NCI-H510A (cell line): ENCODE measurements around the gene FXYD6.

Experiments used
- DNase-seq: peaks from one replicate; lab custom pipeline; 2025; lab: John Stamatoyannopoulos, UW

The FXYD6 gene

DNA sequence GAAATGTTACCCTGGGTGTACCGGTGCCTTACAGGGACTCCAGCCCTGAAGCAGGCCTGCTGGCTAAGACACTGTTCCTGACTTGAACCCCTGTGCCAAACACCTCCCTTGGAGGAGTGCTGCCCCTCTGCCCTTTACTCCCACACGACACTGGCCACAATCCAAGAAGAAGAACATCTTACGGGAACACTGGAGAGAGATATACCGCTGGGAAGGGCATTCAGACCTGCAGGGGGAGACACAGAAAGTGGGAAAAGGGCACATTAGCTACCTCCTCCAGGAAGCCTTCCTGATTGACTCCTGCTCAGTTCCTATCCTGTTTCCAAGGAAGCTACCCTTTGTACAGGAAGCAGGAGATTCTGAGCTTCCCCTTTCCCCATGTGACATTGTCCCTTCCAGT lies 34.1 kb upstream of the FXYD6 start:
- no peak for DNase-seq

DNA sequence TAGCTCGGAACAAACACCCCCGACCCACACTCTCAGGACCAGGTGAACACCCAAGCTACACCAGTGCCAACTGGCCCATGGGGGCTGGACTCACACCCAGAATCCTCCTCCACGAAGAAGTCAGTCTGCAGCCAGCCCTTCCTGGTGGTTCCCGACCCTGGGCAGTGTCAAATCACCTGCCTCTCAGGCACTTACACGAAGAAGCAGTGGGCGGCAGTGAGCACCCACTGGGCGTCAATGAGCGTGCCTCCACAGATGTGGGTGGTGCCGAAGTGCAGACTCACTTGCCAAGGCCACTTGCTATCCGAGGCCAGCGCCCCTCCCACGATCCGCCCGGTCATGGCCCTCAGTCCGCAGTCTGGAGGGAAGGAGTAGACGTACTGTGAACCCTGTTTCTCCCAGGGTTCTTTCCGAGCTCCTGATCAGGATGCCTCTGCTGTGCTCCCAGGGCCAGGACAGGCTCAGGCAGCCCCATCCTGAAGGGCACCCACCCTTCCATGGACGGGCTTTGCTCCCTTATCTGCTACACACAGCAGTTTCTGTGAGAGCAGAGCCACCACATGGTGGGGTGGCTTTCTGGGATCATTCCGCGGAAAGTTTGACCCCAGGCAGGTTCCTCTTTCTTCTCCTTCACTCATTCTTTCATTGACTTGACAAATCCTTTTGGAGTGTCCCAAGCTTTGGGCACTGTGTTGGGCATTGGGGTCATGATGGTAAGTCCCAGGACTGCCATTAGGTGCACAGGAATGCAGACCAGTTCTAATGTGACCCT lies 33.3 kb upstream of the FXYD6 start:
- DNase-seq, result no peak

DNA sequence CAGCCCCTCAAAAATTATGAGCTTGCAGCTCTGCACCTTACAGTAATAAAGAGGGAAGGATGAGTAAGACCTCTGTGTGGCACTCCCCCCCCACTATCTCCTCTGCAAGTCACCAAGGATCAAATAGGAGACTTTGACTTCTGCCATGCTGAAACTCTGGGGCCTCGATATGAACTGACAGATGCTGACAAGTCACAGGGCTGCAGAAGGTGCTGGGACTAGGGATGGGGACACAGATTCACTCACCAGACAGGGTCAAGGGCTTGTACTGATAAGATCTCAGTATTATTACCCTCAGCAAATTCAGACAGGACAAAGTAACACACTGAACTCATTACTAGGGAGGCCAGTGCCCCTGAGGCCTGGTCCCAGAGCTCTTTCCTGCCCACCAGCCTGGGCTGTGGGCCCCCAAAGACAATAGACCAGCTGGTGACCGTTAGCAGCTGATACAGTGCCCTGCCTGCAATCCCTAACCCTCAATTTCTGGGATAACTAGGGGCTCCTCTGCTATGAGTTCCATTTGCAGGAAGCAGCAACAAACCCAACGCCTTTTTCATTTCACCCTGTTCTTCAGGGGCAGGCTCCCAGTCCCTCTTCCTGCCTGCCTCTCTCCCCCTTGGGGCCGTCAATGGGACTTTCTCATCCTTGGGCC lies 32.6 kb upstream of the FXYD6 start:
- DNase-seq, result no peak

DNA sequence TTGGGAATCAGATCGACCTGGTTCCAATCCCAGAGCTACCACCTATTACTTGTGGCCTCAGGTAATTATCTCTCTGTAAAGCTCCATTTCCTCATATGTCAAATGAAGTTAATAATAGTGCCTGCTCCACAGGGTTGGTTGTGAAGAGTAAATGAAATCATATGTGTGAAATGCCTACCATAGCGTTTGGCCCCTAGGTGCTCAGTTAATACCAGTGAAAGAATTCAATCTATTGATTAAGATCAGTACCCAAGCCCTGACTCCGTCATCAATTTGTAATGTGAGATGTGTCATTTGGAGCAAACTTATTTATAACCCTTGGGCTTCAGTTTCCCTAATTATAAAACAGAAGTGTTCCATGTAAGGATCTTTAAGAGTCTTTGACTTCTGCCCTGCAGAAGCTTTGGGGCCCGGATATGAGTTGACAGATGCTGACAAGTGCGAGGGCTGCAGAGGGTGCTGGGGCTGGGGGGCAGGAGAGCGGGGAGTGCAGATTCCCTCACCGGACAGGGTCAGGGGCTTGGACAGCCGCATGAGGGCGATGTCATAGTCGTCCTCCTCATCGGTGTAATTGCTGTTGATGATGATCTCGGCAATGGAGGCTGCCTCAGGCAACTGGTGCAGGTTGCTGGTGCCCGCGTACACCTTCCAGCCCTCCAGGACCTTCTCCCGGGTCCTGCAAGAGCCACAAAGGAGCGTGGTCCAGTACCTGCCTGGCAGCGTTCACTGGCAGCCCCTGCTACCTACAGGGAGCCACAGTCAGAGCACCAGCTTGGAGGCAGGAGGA lies 31.8 kb upstream of the FXYD6 start:
- DNase-seq, result no peak

DNA sequence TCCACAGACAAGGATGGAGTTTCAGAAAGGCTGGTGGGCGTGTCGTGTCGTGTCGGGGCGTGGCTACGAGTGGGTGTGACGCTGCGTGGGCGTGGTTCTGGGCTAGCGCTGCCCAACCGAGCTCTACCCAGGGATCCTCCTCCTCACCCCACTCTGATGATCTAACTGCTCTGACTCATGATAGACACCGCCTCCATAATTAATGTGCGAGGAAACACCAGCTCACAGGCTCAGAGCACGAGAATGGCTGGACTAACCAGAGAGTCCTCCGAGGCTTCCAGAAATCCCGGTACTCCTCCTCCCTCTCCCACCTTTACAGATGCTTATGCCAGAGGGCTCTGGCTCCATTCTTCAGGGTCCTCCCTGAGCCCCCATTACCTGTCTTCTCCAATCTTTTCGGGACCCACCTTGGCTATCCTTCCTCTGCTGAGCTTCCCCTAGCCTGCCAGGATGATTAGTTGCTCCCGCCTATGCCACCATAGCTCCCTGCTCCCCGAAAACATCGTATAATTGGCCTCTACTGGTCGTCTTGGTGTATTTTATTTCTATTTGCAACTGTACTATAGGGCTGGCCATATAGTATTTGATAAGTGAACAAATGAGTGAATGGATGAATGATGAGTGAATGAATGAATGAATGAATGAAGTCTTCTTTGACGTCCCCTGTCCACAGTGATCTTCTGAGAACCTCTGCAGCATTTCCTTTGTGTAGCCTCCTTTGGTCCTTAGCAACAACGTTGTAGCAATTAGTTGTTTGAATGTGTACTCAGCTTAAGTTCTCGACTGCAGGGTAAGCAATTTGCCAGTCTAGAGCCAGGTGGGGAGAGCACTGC lies 31.0 kb upstream of the FXYD6 start:
- peak; percentile 62 for DNase-seq

DNA sequence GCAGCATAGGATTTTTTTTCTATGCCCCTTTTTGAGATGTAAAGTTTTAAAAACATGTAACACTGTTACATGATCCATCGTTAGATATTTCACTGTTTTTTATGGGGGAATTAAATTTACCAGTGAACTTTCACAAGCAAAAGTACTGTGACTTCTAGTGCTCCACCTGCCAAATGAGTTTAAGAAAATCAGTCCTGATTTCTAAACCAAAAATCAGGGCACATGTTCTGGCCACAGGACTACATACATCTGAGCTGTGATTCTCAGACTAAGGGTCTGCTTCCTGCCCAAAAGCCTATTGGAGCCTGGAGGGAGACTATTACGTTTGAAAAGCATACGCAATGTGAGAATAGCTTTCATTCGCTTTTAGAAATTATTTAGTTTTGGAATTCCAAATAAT lies 30.3 kb upstream of the FXYD6 start:
- DNase-seq, result no peak

DNA sequence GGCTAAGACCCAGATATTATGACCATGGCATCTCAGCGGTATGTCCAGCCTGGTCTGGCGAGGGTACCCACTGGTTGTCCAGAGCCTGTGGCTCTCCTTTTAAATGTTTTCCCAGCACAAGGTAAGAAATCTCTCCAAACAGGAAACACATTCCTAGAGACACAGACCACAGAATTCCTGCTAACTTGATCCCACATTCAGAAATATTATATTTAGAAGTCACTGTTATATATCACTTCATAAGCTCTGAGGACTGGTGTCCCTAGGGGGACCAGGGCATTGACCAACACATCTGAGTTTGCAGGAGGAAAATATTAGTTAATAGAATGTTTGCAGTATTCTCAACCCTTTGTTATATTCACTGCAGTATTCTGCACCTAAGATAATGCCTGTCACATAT lies 29.7 kb upstream of the FXYD6 start:
- DNase-seq, result no peak

DNA sequence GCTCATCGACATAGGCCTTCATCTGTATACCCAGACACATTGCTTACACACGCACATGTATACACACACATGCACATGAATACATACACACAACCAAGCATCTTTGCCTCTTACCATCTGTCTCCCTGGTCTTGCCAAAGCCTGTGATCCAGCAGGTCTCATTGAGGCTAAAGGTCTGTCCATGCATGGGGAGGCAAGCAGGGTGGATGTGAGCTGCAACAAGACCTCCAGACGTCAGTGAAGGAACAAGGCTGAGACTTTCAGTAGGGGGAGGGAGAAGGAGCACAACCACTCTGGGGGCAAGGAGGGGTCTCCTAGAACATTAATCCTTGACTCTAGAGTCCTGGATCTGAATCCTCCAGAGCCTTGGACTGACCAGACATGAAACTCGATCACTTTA lies 29.1 kb upstream of the FXYD6 start:
- no peak for DNase-seq

DNA sequence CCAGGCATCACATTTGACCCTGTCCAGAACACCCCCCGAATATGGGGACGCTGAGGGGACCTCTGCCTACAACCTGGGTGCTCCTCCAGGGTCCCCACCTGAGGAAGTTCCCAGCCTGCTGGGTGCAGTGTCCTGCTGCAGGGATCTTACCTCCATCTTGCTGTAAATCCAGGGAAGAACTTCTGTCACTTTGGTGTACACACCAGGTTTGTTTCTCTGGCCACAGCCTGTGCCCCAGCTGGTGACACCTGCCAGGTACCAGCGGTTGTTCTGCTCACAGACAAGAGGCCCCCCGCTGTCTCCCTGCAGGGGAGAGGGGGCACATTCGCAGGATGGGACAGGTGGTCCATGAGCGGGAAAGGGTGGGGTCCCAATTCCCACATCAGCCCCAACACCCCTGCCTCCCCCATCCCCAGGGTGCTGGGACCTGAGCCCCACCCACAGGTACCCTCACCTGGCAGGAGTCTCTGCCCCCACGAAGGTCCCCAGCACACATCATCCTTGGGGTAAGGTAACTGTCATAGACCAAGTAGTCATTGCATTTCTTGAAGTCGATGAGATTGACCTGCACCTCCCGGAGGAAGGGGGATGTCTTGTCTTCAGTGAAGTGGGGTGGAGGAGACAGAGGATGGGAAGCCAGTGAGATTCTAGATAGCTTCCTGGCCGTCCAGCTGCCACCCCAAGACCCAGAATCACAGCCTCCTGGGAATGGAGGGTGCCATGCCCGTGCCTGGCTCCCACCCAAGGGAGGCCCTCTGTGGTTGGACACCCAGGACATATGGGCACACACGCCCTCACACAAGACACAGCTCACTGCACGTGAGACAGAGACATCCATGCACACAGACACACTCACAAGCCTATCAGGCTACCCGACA lies 27.3 kb upstream of the FXYD6 start:
- DNase-seq, result no peak

DNA sequence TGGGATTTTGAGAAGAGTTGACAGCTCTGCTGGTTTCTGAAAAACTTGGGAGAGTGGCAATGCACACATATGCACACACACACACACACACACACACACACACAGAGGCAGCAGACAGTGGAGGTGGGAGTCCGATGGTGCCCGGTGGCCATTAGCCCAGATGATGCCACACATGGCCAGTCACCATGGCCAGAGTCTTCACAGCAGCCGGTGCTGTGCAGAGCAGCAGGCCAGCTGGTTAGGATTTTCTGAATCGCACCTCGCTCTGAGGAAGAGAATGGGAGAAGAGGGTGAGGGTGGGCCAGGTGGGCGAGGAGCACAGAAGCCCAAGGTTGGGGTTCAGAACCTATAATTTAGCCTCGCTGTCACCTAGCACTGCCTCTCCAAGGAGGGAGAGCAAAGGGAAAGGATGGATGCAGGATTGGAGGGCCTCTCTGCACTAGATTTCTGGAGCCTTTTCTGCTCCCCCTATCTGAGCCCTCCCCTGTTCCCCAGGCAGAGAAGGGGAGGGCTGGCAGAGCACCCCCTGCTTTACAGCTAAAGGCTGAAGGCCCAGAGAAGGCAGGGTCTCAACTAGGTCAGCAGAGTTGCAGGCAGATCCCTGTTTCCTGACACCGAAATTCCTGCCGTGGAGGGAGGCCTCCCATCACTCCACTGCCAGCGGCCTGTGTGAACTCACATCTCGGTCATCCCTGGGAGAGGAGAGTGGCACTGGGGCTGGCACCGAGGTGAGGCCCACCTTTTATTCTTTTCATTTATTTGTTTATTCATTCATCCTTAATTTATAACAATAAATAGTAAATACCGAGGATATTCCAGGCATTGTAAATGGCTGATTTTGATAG lies 25.8 kb upstream of the FXYD6 start:
- DNase-seq, result no peak

DNA sequence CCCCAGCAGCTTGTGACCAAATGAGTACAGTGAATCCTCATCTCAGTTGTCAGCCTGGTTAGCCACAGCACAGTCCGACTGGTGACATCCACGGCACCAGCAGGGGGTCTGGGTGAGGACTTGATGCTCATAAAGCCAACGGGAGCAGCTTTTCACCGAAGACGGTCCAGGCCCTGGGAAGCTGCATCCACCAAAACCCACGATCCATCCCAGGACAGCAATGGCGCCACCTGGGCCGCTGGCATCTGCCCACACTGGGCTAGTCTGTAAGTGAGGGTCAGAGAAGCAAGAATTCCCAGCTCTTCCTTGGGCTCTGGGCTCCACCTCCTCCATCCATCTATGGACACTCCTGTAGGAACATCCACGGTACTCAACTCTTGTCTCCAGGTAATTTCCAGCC lies 25.1 kb upstream of the FXYD6 start:
- DNase-seq, result no peak

DNA sequence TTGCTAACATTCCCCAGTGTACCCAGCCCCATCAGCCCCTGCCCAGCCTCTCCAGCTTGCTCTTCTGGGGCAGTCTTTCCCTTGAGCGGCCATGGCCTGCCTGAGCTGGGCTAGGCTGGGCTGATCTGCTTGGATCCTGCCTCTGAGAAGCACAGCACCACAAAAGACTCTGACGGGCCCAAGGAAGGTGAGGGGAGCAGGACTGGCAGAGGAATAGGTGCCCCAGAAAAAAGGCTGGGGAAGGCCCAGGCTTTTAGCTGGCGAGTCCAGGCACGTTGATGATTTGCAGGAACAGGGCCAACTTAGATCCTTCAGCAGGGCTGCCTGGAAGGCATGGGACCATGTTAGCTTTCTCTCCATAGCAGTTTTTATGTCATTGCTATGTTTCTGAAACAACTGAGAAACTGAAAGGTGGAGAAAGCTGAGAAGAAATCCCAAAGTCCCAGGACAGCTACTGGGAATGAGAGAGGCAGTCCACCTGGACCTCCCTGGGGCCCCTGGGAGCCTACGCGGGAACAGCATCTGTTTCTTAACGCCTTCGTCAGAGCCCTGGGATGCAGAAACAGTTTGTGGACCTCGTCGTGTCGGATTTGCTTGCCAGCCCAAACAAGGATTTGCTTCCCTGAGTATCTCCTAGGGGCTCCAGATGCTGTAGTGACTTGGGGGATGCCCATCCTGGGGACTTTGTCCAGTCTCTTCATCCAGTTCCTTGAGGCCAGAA lies 24.4 kb upstream of the FXYD6 start:
- no peak for DNase-seq

DNA sequence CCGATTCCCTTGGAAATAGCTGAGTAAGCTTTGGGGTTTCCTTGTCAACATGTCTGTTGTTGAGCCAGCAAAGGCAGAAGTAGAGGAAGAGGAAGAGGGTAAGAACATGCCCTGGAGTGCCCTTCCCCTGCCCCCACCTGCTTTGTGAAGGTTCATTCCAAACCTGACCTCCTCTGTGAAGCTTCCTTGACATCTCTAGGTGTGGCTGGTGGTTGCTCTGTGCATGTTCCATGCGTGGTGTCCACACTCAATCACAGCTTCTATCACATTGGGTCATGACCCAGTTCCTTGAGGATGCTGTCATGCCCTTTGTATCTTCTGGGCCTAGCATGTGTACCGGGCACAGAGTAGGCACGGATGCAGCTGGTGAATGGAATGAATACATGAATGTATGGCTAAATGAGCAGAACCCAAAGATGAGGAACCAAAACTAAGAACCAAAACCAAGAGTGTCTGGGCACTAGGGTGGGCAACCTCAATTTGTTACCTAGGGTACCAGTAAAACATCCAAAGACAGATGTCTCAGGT lies 23.7 kb upstream of the FXYD6 start:
- DNase-seq, result no peak

DNA sequence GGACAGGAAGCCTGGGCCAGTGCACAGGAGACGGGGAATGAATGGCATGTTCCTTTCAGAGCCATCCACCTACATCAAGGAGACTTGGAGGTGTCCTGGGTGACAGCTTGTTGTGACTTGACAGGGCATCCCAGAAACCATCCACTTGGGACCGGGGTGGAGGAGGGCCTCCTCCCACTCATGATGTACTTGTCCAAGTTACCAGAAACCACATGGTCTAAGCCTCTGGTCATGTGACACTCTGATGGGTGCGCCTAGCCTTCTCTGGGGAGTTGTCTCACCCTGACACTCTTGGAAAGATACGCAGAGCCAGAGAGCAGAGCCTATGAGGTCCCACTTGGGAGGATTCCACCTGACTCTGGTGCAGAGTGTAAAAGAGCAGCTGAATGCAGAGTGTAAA lies 21.6 kb upstream of the FXYD6 start:
- DNase-seq, result no peak

DNA sequence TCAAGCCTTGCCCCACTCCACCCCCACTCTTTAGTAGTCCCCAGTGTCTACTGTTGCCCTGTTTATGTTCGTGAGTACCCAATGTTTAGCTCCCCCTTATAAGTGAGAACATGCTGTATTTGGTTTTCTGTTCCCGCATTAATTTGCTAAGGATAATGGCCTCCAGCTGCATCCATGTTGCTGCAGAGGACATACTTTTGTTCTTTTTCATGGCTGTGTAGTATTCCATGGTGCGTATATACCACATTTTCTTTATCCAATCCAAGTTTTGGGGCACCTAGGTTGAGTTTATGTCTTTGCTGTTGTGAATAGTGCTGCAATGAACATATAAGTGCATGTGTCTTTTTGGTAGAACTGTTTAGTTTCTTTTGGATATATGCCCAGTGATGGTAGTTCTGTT lies 16.2 kb upstream of the FXYD6 start:
- no peak for DNase-seq

DNA sequence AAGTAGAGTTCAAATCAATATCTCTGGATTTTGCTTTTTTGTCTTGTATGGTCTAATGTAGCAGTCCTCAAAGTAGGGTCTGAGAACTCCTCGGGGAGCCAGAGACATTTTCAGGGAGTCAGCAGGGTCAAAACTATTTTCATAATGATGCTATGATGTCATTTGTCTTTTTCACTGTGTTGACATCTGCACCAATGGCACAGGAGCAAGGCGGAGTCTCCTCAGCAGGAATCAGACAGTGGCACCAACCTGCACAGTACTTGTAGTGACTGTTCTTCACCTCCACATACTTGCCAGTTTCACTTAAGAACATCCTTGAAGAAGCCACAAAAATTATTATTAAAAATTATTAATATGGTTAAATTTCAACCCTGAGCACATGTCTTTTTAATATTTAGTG lies 14.9 kb upstream of the FXYD6 start:
- DNase-seq, result no peak

DNA sequence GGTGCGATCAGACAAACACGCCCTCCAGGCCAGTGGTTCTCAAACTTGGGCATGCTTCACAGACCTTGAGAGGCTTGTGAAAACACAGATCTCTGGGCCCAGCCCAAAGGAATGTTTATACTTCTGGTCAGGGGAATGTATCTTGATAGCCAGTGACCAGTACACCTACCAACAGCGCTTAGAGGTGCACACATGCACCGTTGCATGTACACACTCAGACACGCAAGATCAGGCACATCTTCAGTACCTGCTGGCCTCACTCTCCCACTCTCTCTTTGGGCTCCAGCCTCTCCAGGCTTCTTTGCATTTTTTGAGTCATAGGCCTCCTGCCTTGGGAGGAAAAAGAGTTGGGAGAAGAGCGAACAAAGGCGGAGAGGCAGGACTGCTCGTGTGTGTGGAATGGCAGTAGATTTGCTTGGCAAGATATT lies 11.7 kb upstream of the FXYD6 start:
- DNase-seq, result no peak

DNA sequence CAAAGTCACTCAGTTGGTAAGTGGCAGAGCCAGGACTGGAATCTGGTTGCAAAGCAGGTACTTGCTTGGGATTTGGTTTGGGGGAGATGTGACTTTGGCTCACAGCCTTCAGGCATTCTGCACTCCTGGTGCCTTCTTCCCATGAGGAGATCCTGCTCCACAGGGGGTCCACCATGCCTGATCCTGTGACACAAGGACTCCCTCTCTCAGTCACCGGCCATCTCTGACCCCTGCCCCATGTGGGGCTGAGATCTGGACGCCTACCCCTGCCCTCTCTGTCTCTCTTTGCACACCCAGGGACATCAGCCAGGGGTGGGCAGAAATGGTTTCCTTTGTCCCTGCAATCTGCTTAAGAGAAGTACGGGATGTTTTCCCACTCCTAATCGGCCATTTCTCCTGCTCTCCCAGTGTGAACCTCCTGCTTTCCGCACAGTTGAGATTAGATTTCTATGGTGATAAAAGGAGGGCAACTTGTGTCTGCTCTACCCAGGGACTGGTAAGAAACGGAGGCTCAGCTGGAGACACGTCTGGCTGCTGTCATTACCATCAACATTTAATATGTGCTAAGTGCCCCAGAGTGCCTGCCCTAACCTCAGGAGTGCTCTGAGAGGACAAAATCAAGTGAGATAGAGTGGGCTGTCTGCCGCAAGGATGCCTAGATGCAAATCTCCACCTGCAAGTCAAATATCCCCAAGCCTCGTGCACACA lies 11.1 kb upstream of the FXYD6 start:
- DNase-seq, result no peak

DNA sequence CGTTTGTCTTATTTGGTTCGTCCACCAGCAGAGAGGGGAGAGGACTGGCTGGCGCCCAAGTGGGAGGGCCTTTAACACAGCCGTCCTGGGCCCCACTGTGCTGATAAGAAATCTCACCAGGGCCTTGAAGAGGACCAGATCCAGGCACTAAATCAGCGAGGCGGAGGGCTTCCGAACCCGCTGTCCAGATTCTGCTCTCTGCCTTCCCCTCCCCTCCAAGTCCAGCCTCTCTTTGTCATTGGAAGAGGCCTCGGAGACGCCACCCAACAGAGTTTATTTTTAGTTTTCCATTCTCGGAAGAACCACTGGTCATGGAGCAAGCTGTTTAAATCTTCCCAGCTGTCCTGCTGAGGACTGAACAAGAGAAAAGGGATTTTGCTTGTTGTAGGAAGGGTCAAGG lies 9.3 kb upstream of the FXYD6 start:
- DNase-seq, result no peak
